K562 (cell line): Measurements from ENCODE around the gene MAP3K19. TPM values are rescaled to one million over a fixed set of nuclear protein-coding genes. Genes with fewer than 3 reads are reported as not detected.

Source experiments
- ATAC-seq: fragments of 200-7000 bp; cut with Tn5 transposase; 3 replicates; pipeline ENCODE4 v1.9.1; 2020; ENCODE audit warnings: moderate library complexity
- BruUV-seq: library from RNA; stranded (reverse); fragments of 400-500 nt; replicated peaks from 2 replicates; lab custom pipeline; 2021; lab: Mats Ljungman, UMichigan
- CTCF ChIA-PET: fragments of 300-600 bp; formaldehyde crosslinking; extraction: SDS; loops from one replicate; lab custom pipeline; 2021; ENCODE audit warnings: low intra/inter-chr PET ratio; lab: Yijun Ruan, JAX
- POLR2A ChIA-PET: fragments of 300-600, 350-650 bp; sonication (Branson Sonifier 250); formaldehyde crosslinking; extraction: SDS; loops from one replicate; lab custom pipeline; 2021; ENCODE audit warnings: antibody characterized with exemption, inconsistent platforms; lab: Yijun Ruan, JAX
- DNase-seq, 4 experiments: peaks; one replicate each; pipeline versions ENCODE4 v3.0.0 to v3.0.0-alpha.2; 2011 to 2018; ENCODE audit warnings: low spot score in 3 of 4, mixed read lengths in 3 of 4; ENCODE audit errors: extremely low read depth in 1 of 4
- FAIRE-seq: peaks from 2 replicates; lab custom pipeline; 2011; peaks lifted over from hg19 to GRCh38; lab: Jason Lieb, UNC
- H2AFZ ChIP-seq: 2 replicates; pipeline ENCODE4 v1.6.0; 2011; ENCODE audit warnings: low read depth, low read length, control low read depth, inconsistent platforms
- H3K27ac ChIP-seq: fragments of 200-600 bp; 3 replicates; pipeline ENCODE4 v1.8.0; 2011; ENCODE audit warnings: low read depth, mild to moderate bottlenecking, control low read depth, inconsistent platforms, low read length, moderate library complexity, mixed read lengths; ENCODE audit errors: extremely low read depth
- H3K27me3 ChIP-seq, 2 experiments: fragments of 300-600 bp in 1 of 2; 2 replicates in 1 of 2; 3 replicates in 1 of 2; pipeline versions ENCODE4 v1.6.0 to v1.8.0; 2011; ENCODE audit warnings: inconsistent platforms in 2 of 2, low read length in 2 of 2, mild to moderate bottlenecking in 1 of 2, mixed read lengths in 1 of 2, moderate library complexity in 1 of 2; ENCODE audit not compliant: control insufficient read depth in 2 of 2, insufficient read depth in 2 of 2
- H3K36me3 ChIP-seq: fragments of 300-600 bp; 3 replicates; pipeline ENCODE4 v1.8.0; 2011; ENCODE audit warnings: mild to moderate bottlenecking, low read length, inconsistent platforms; ENCODE audit not compliant: control insufficient read depth, insufficient read depth
- H3K4me1 ChIP-seq, 2 experiments: fragments of 200-600 bp in 1 of 2; replicated peaks in 1 of 2; 2 replicates in 1 of 2; 3 replicates in 1 of 2; pipeline versions ENCODE4 v1.5.1 to v1.8.0; 2011; ENCODE audit warnings: inconsistent platforms in 2 of 2, low read length in 2 of 2, mild to moderate bottlenecking in 1 of 2, mixed read lengths in 1 of 2, moderate library complexity in 1 of 2; ENCODE audit not compliant: control insufficient read depth in 2 of 2, insufficient read depth in 2 of 2
- H3K4me2 ChIP-seq: 2 replicates; pipeline ENCODE4 v1.6.1; 2011; ENCODE audit warnings: low read length, control low read depth, inconsistent platforms, mixed read lengths; ENCODE audit not compliant: insufficient read depth
- H3K4me3 ChIP-seq: fragments of 200-600 bp; sonication (generic), shearing (Covaris generic); 2 replicates; pipeline ENCODE4 v1.5.1; 2016; ENCODE audit warnings: control low read depth, inconsistent platforms
- H3K79me2 ChIP-seq: fragments of 200-600 bp; 3 replicates; pipeline ENCODE4 v1.8.0; 2011; ENCODE audit warnings: low read length, inconsistent platforms; ENCODE audit not compliant: control insufficient read depth, insufficient read depth
- H3K9ac ChIP-seq, 2 experiments: 2 replicates each; pipeline versions ENCODE4 v1.6.0 to v1.6.1; 2011; ENCODE audit warnings: low read depth in 2 of 2, low read length in 2 of 2, control low read depth in 1 of 2, inconsistent platforms in 1 of 2, mild to moderate bottlenecking in 1 of 2, mixed read lengths in 1 of 2; ENCODE audit not compliant: insufficient read depth in 1 of 2
- H3K9me1 ChIP-seq: one replicate; pipeline ENCODE4 v1.6.0; 2011; ENCODE audit warnings: inconsistent platforms, mild to moderate bottlenecking, low read length, moderate library complexity; ENCODE audit not compliant: control insufficient read depth, insufficient read depth
- H3K9me3 ChIP-seq: replicated peaks from 2 replicates; pipeline ENCODE4 v1.5.1; 2011; ENCODE audit warnings: low read depth, low read length, inconsistent platforms; ENCODE audit not compliant: control insufficient read depth, insufficient read depth
- H4K20me1 ChIP-seq: replicated peaks from 2 replicates; pipeline ENCODE4 v1.6.1; 2011; ENCODE audit warnings: low read length, inconsistent platforms, mixed read lengths; ENCODE audit not compliant: control insufficient read depth, insufficient read depth
- CREB3L1 ChIP-seq: fragments of 450-650 bp; IDR thresholded peaks from 2 replicates; pipeline ENCODE4 v1.6.1; 2014; ENCODE audit warnings: low read depth, mild to moderate bottlenecking, moderate library complexity, borderline replicate concordance
- CREM ChIP-seq: IDR thresholded peaks from 2 replicates; pipeline ENCODE4 v1.6.1; 2014; ENCODE audit warnings: antibody characterized with exemption, low read depth
- ETV5 ChIP-seq: sonication (generic); formaldehyde crosslinking; IDR thresholded peaks from 2 replicates; pipeline ENCODE4 v1.4.0; 2020; ENCODE audit warnings: low read depth, mild to moderate bottlenecking, missing genetic modification reagents
- FOXP4 ChIP-seq: sonication (generic); formaldehyde crosslinking; IDR thresholded peaks from 2 replicates; pipeline ENCODE4 v1.8.0; 2022; ENCODE audit warnings: mild to moderate bottlenecking, missing genetic modification reagents, borderline replicate concordance
- GABPB1 ChIP-seq: sonication (generic); formaldehyde crosslinking; IDR thresholded peaks from 2 replicates; pipeline ENCODE4 v1.8.0; 2022; ENCODE audit warnings: mild to moderate bottlenecking, missing genetic modification reagents
- HDAC2 ChIP-seq: fragments of 450-650 bp; IDR thresholded peaks from 2 replicates; pipeline ENCODE4 v1.6.1; 2016; ENCODE audit warnings: mild to moderate bottlenecking
- HDAC8 ChIP-seq: fragments of 450-650 bp; IDR thresholded peaks from 2 replicates; pipeline ENCODE4 v1.6.1; 2016; ENCODE audit warnings: mild to moderate bottlenecking, missing genetic modification characterization, moderate library complexity, missing compliant biosample characterization
- HMGN3 ChIP-seq: IDR thresholded peaks from 2 replicates; pipeline ENCODE4 v1.6.1; 2011; ENCODE audit warnings: borderline replicate concordance, low read depth, mild to moderate bottlenecking, mixed read lengths, low read length; ENCODE audit not compliant: insufficient read length; ENCODE audit errors: extremely low read depth
- HNRNPL ChIP-seq: fragments of 200-400 bp; formaldehyde crosslinking; IDR thresholded peaks from 2 replicates; pipeline ENCODE4 v1.6.1; 2017; ENCODE audit warnings: low read depth, mild to moderate bottlenecking, low read length
- MYC ChIP-seq, 2 experiments: fragments of 250-450 bp in 1 of 2; sonication (Bioruptor Pico) in 1 of 2; IDR thresholded peaks; 2 replicates each; pipeline versions ENCODE4 v1.5.1 to v1.6.1; 2012 to 2021; ENCODE audit warnings: low read depth in 2 of 2, borderline replicate concordance in 1 of 2, improper control_type of control experiment in 1 of 2, low read length in 1 of 2, mild to moderate bottlenecking in 1 of 2, moderate library complexity in 1 of 2
- NONO ChIP-seq, 2 experiments: fragments of 200-400 bp in 1 of 2; fragments of 450-650 bp in 1 of 2; formaldehyde crosslinking in 1 of 2; IDR thresholded peaks; 2 replicates each; pipeline ENCODE4 v1.6.1; 2017; ENCODE audit warnings: low read depth in 2 of 2, mild to moderate bottlenecking in 2 of 2, moderate library complexity in 2 of 2, low read length in 1 of 2
- RNF2 ChIP-seq: sonication (generic); IDR thresholded peaks from 2 replicates; pipeline ENCODE4 v1.6.1; 2016
- STAG1 ChIP-seq: sonication (generic); formaldehyde crosslinking; IDR thresholded peaks from 2 replicates; pipeline ENCODE4 v1.5.0; 2020; ENCODE audit warnings: missing genetic modification reagents, borderline replicate concordance
- ZNF253 ChIP-seq: fragments of 250-450 bp; sonication (Bioruptor Pico); conservative IDR thresholded peaks from 2 replicates; pipeline ENCODE4 v1.6.1; 2021; ENCODE audit warnings: mild to moderate bottlenecking
- ZNF57 ChIP-seq: fragments of 450-650 bp; formaldehyde crosslinking; IDR thresholded peaks from 2 replicates; pipeline ENCODE4 v1.4.0; 2020; ENCODE audit warnings: mild to moderate bottlenecking, moderate library complexity
- ZNF75A ChIP-seq: fragments of 450-650 bp; formaldehyde crosslinking; IDR thresholded peaks from 2 replicates; pipeline ENCODE4 v1.4.0; 2020; ENCODE audit warnings: mild to moderate bottlenecking
- WGBS: fragments of 100-300 bp; shearing (Covaris generic); methylation state at CpG from one replicate; pipeline ENCODE4 v1.1.6; 2016; ENCODE audit warnings: low coverage, mixed read lengths; ENCODE audit not compliant: insufficient coverage; ENCODE audit errors: missing lambda C conversion rate; 5-methylcytosine and 5-hydroxymethylcytosine counted together
- in situ Hi-C: fragments of 300-500 bp; cut with MboI; formaldehyde crosslinking; loops from 4 replicates; pipeline ENCODE4 v1.15.0; 2018; ENCODE audit warnings: inconsistent platforms, mixed read lengths
- intact Hi-C: fragments of 100-400 bp; cut with micrococcal nuclease; formaldehyde crosslinking; loops from 2 replicates; pipeline ENCODE4 v1.14.2; 2022
- polyA plus RNA-seq, 8 experiments: library from polyadenylated mRNA; depleted of rRNA in 4 of 8; stranded (reverse) in 5 of 8; unstranded in 3 of 8; fragments of >200 nt; fragmentation: Nextera tagmentation in 2 of 8; fragmentation: Illumina TruSeq in 1 of 8; extraction: Ambion mirVana in 2 of 8; extraction: Trizol in 1 of 8; gene quantifications; 2 replicates each; pipeline versions ENCODE4 v1.2.1 to v1.2.3, GENCODE V29; 2011 to 2014; ENCODE audit warnings: inconsistent platforms in 1 of 8, missing spikeins in 1 of 8
- total RNA-seq, 7 experiments: library from RNA; depleted of rRNA in 6 of 7; stranded (reverse); fragments of >200 nt in 6 of 7; fragmentation: Illumina TruSeq in 2 of 7; extraction: Trizol in 2 of 7; gene quantifications; 2 replicates each; pipeline versions ENCODE4 v1.2.1 to v1.2.3, GENCODE V29; 2011 to 2021; ENCODE audit warnings: low replicate concordance in 1 of 7

The MAP3K19 gene
- total and polyA plus RNA-seq, 9 of the 15 experiments (the other 6 are each of a cell fraction or from before 2014, with no cell fraction given) = 0.29 TPM; not detected in 8

GRCh38 chr2:134950886-134951285 lies 96.4 kb downstream of the MAP3K19 start:
- FAIRE-seq (no peak), DNase-seq (no peak), ATAC-seq (no peak)
- Histone ChIP-seq H4K20me1 (no peaks in the 10 kb centered on the region), H3K79me2 (peaks cover 12% of the 10 kb centered on the region; the same call in 1 of the 3 replicates), H3K27me3 (no peaks in the 10 kb centered on the region), H3K9me1 (no peaks in the 10 kb centered on the region), H3K9me3 (no peaks in the 10 kb centered on the region), H3K4me1 (no peaks in the 10 kb centered on the region), H3K4me2 (no peak overlapping the region), H3K27ac (no peak overlapping the region), H2AFZ (no peak overlapping the region), H3K36me3 (peaks cover 89% of the 10 kb centered on the region), H3K4me3 (no peak overlapping the region), H3K9ac (no peak overlapping the region)
- intact Hi-C loops = no loop called here
- in situ Hi-C loops = no loop called here
- ChIA-PET CTCF (no interaction called here), POLR2A (no interaction called here)
- TF ChIP-seq HDAC2 = no peak
- TF ChIP-seq NONO (IDR thresholded peaks at IDR 0.05; ENCODE audit: low read depth in 2 of 2, low read length in 1 of 2) = no peak
- TF ChIP-seq FOXP4 = no peak
- TF ChIP-seq ZNF57 (CRISPR knock-in tag) = no peak
- no peak for TF ChIP-seq RNF2
- no peak for TF ChIP-seq ZNF253 (CRISPR knock-in tag)
- no peak for TF ChIP-seq HNRNPL
- TF ChIP-seq CREB3L1 = no peak
- no peak for TF ChIP-seq STAG1 (CRISPR knock-in tag)
- no peak for TF ChIP-seq MYC (IDR thresholded peaks at IDR 0.05; ENCODE audit: low read depth, low read length)
- TF ChIP-seq MYC (CRISPR knock-in tag; IDR thresholded peaks at IDR 0.05; ENCODE audit: borderline replicate concordance, low read depth) = no peak
- TF ChIP-seq CREM = no peak
- no peak for TF ChIP-seq ZNF75A
- TF ChIP-seq HDAC8 (tag) = no peak
- no peak for TF ChIP-seq HMGN3
- no peak for TF ChIP-seq ETV5 (CRISPR knock-in tag)
- TF ChIP-seq GABPB1 (CRISPR knock-in tag) = no peak
- BruUV-seq = no TSS peak
- WGBS = 97% methylated on average over 2 of the region's 2 CpGs
